Brain microvascular endothelial cell (primary cell): ENCODE data around the gene KMT2D.
"Not testable (repeated sequence)": the region's sequence is repeated elsewhere in the genome, so short reads cannot be mapped to it uniquely, and the experiment has no call there.

ENCODE experiments used
- DNase-seq: peaks from one replicate; pipeline ENCODE4 v3.0.0-alpha.2; 2020
- H3K27ac ChIP-seq: fragments of 250-450 bp; sonication (Bioruptor Pico); 2 replicates; pipeline ENCODE4 v1.5.1; 2020; ENCODE audit warnings: mild to moderate bottlenecking, moderate library complexity
- H3K27me3 ChIP-seq: fragments of 250-450 bp; sonication (Bioruptor Pico); replicated peaks from 2 replicates; pipeline ENCODE4 v1.5.1; 2020; ENCODE audit warnings: mild to moderate bottlenecking
- H3K36me3 ChIP-seq: fragments of 250-450 bp; sonication (Bioruptor Pico); replicated peaks from 2 replicates; pipeline ENCODE4 v1.5.1; 2020; ENCODE audit warnings: mild to moderate bottlenecking
- H3K4me3 ChIP-seq: 2 replicates; pipeline ENCODE4 v1.5.1; 2011; ENCODE audit warnings: low read depth, mild to moderate bottlenecking, control low read depth, low read length, moderate library complexity
- in situ Hi-C: cut with HindIII; loops from 2 replicates; pipeline ENCODE4 v1.10.0; 2017; ENCODE audit warnings: low sequenced_read_pairs, low pct_ligation_motif_present
- TF ChIP-seq, protein P1 (sequence below): IDR thresholded peaks from 2 replicates; pipeline ENCODE4 v1.5.1; 2011; ENCODE audit warnings: low read depth, mild to moderate bottlenecking, moderate library complexity, low read length, control low read depth, inconsistent platforms; ENCODE audit errors: missing control alignments

Gene KMT2D

DNA sequence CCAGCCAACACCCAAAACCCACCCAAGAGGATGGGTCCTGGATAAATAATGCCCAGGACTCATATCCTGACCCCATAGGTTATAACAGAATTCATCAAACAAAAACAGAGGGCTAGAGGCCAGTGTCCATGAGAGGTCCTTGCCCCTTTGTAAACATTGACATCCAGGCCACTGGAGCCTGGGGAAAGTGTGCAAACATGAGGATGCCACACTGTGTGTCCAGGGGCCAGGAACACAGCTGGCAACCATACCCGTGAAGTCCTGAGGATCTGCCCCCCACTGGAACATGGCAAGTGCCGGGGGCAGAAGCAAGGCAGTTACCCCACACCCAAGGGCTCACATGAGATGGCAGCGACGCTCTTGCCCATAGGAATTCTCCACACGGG is 4.2 kb upstream of the KMT2D start:
- Histone ChIP-seq H3K27ac (no peak overlapping the region), H3K36me3 (no peaks in the 10 kb centered on the region), H3K4me3 (no peak overlapping the region), H3K27me3 (no peaks in the 10 kb centered on the region)
- TF ChIP-seq, protein P1, sequence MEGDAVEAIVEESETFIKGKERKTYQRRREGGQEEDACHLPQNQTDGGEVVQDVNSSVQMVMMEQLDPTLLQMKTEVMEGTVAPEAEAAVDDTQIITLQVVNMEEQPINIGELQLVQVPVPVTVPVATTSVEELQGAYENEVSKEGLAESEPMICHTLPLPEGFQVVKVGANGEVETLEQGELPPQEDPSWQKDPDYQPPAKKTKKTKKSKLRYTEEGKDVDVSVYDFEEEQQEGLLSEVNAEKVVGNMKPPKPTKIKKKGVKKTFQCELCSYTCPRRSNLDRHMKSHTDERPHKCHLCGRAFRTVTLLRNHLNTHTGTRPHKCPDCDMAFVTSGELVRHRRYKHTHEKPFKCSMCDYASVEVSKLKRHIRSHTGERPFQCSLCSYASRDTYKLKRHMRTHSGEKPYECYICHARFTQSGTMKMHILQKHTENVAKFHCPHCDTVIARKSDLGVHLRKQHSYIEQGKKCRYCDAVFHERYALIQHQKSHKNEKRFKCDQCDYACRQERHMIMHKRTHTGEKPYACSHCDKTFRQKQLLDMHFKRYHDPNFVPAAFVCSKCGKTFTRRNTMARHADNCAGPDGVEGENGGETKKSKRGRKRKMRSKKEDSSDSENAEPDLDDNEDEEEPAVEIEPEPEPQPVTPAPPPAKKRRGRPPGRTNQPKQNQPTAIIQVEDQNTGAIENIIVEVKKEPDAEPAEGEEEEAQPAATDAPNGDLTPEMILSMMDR: no peak
- in situ Hi-C loops: no loop called here
- DNase-seq: no peak

DNA sequence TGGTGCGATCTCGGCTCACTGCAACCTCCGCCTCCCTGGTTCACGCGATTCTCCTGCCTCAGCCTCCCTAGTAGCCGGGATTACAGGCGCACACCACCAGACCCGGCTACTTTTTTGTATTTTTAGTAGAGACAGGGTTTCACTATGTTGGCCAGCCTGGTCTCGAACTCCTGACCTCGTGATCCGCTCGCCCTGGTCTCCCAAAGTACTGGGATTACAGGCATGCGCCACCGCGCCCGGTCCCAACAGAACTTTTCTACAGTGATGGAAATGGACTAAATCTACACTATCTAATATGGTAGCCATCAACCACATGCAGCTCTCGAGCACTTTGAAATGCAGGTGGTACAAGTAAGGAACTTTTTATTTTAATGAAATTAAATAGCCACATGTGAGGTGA is 1.3 kb upstream of the KMT2D start:
- H3K27ac ChIP-seq, H3K36me3 ChIP-seq, DNase-seq, H3K4me3 ChIP-seq, in situ Hi-C loops, H3K27me3 ChIP-seq: not testable (repeated sequence)

DNA sequence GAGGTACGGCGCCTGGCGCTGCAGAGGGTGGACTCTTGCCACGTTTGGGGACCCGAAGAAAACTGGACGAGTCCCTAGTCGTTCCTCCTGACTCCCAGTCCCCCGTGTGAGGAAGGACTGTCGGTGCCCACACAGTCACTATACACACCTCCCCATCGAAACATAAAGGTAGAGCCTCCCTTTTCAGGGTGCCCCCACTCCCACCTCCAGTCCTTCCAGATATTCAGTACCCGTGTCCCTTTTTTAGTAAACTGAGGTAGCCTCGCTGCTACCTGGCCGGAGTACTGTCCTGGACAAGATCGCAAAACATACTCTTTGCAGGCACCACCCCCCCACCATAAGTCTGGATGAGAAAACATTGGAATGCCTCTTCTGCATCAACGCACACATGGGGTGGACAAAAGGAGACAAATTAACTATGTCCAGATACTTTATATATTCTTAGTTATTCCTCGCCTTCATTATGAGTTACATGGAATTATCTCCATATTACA is 610 bp upstream of the KMT2D start:
- in situ Hi-C loops: no loop called here

DNA sequence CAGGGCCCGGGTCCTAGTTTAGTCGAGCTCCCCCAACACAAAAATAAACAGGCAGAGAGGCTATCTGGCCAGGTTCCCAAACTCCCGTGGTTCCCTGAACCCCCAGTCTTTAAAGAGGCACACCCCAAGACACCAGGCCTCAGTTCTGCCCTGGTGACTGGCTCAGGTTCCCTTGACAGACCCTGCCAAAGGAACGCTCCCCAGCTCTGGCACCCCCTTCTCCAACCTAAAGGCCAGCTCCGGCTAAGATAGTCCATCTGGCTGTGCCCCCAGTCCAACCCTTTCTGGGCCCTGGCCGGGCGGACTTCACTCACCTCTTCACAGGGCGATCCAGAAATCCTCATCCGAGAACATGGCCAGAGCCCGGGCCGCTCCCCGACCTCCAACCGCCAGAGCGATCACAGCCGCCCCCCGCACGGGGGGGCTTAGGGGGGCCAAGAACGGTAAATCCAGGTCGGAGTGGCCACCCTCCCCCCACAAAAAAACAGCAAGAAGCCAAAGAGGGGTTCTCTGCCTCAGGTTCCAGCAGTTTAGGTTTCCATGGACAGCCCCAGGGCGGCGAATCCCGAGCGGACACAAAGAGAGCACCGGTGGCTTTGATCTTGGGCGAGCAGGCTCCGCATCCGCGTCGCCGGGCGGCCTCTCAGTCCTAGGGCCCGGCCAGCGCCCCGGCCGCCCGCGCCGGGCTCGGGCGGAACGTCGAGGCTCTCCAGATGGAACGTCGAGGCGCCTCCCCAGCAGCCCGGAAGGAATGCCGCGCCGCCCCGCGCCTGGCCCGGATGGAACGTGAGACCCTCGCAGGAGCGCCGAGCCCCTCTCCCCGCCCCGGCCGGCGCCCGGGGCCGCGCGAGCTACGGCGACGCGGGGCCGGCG is 1.1 kb downstream of the KMT2D start:
- no peaks in the 10 kb centered on the region for H3K27me3 ChIP-seq
- peaks cover 8% of the 10 kb centered on the region for H3K36me3 ChIP-seq
- in situ Hi-C loops: no loop called here
- TF ChIP-seq, protein P1: no peak
- peak overlapping the region; percentile 98 for H3K27ac ChIP-seq
- DNase-seq: peak; percentile 11
- H3K4me3 ChIP-seq: peak overlapping the region; percentile 86

More for the DNA sequence above, 610 bp upstream of the KMT2D start:
- Histone ChIP-seq H3K27me3 (no peaks in the 10 kb centered on the region), H3K36me3 (no peaks in the 10 kb centered on the region), H3K4me3 (peak overlapping the region; percentile 86), H3K27ac (peak overlapping the region; percentile 98)
- TF ChIP-seq, protein P1: no peak
- DNase-seq: no peak

DNA sequence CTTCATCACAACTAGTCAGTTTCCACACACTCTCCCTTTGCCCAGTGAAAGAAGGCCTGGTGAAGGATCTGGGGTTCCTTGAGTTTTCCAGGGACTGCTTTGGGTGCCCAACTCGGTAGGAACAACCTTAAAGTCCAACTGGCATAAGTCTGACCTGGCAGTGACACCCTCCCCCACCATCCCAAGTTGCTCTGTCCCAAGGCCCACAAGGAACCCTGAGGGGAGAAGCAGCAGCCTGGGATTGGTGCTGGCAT is 1.6 kb downstream of the KMT2D start:
- TF ChIP-seq, protein P1: no peak
- Histone ChIP-seq H3K27me3 (no peaks in the 10 kb centered on the region), H3K36me3 (peaks cover 12% of the 10 kb centered on the region), H3K27ac (no peak overlapping the region), H3K4me3 (peak overlapping the region; percentile 86)
- DNase-seq: no peak
- in situ Hi-C loops: no loop called here

DNA sequence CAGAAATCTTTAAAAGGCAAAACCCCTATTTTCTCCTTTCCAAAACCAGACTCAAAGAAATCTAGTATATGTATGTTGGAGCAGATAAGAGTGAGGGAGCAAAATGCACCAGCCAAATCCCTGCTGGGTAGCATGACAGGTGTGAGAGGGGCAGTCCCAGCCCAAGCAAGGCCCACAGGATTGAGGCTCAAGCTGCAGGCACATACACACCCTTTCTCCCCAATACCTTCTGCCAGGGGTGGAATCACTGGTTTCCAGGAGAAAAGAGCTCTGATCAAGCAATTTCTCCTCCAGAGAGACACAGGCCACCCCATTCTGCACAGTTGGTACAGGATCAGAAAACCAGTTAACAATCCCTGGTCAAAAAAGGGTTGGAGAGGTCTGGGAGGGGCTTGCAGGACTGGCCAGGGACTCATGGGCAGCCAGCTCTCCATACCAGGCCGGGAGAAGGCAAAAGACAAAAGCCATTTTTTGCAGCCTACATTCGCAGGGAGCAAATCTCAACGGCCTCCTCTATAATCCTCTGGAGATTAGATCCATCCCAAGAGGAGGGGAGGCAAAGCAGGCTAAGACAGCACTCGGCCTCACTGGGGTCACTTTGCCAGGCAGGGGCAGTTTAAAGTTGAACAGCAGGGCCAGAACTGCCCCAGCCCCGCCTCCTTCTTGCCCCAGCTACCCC is 2.1 kb downstream of the KMT2D start:
- DNase-seq: no peak
- H3K36me3 ChIP-seq: peaks cover 17% of the 10 kb centered on the region
- peak overlapping the region; percentile 86 for H3K4me3 ChIP-seq
- in situ Hi-C loops: no loop called here
- no peaks in the 10 kb centered on the region for H3K27me3 ChIP-seq
- no peak overlapping the region for H3K27ac ChIP-seq
- TF ChIP-seq, protein P1: no peak
